ENCODE measurements around the gene METTL27.
"Not testable (repeated sequence)": the region's sequence is repeated elsewhere in the genome, so short reads cannot be mapped to it uniquely, and the experiment has no call there.

METTL27 gene

GRCh38 chr7:73838642-73839041 is 3.7 kb downstream of the METTL27 start:
- ATAC-seq: no peak

- not testable (repeated sequence) for ATAC-seq
Measured at GRCh38 chr7:73837167-73837566, 5.1 kb downstream of the METTL27 start.

- ATAC-seq: no peak
Measured at GRCh38 chr7:73834626-73835191, 7.6 kb downstream of the METTL27 start.

- ATAC-seq: no peak
Measured at GRCh38 chr7:73833251-73833919, 8.9 kb downstream of the METTL27 start.

- ATAC-seq: no peak
Measured at GRCh38 chr7:73832806-73833205, 9.5 kb downstream of the METTL27 start.

GRCh38 chr7:73831834-73832651 is 10.3 kb downstream of the METTL27 start:
- ATAC-seq: no peak

GRCh38 chr7:73831584-73831833 is 10.8 kb downstream of the METTL27 start:
- ATAC-seq: no peak

GRCh38 chr7:73830681-73831583 is 11.4 kb downstream of the METTL27 start, which contains the start of gene CLDN4:
Gene CLDN4 (plus strand): TSS chr7:73830996. CDS start chr7:73831202, 206 bp downstream.
- ATAC-seq: no peak

- ATAC-seq: no peak
Measured at GRCh38 chr7:73829921-73830680, 12.2 kb downstream of the METTL27 start.

- ATAC-seq: no peak
Measured at GRCh38 chr7:73829505-73829904, 12.8 kb downstream of the METTL27 start.

- ATAC-seq: no peak
Measured at GRCh38 chr7:73828972-73829371, 13.3 kb downstream of the METTL27 start.

- ATAC-seq: peak; percentile 74 to 90
Measured at GRCh38 chr7:73828107-73828803, 14.1 kb downstream of the METTL27 start.

- peak in 1 of 2 donors; percentile 10 for ATAC-seq
Measured at GRCh38 chr7:73827567-73828106, 14.7 kb downstream of the METTL27 start.

GRCh38 chr7:73824986-73825385 is 17.3 kb downstream of the METTL27 start:
- ATAC-seq: no peak

- ATAC-seq: no peak
Measured at GRCh38 chr7:73823873-73824592, 18.3 kb downstream of the METTL27 start.

- ATAC-seq: no peak
Measured at GRCh38 chr7:73823257-73823656, 19.1 kb downstream of the METTL27 start.

GRCh38 chr7:73822319-73823173 is 19.8 kb downstream of the METTL27 start:
- no peak for ATAC-seq

GRCh38 chr7:73821597-73822285 is 20.6 kb downstream of the METTL27 start:
- not testable (repeated sequence) for ATAC-seq

GRCh38 chr7:73820013-73820412 is 22.3 kb downstream of the METTL27 start:
- no peak for ATAC-seq
